ENCODE results near the gene SERAC1. TPM values are rescaled to one million over a fixed set of nuclear protein-coding genes. Genes with fewer than 3 reads are reported as not detected.
"Not testable (repeated sequence)": the region's sequence is repeated elsewhere in the genome, so short reads cannot be mapped to it uniquely, and the experiment has no call there.

Gene SERAC1
- total RNA-seq, 4 donors from 2014 or later: 18.4 to 27.1 (median 20.5) TPM

DNA sequence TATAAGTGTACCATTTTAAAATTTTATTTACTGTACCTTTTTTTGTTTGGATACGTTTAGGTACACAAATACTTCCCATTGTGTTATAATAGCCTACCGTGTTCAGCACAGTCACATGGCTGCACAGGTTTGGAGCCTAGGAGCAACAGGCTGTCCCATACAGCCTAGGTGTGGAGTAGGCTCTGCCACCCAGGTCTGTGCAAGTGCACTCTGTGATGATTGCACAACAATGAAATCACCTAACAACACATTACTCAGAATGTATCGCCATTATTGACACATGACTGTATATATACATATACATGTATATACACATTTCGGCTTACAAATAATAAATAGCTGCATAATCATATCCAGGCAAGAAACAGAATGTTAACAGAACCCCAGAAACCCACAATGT, 15.4 kb downstream of the SERAC1 start:
- H3K36me3 ChIP-seq: peaks cover 0 to 63% (median 21%) of the 10 kb centered on the region in 4 donors
- no peak overlapping the region for H3K4me3 ChIP-seq
- 90% methylated on average over 4 of the region's 4 CpGs for WGBS
- intact Hi-C loops (cut with DNase I): no loop called here
- no peaks in the 10 kb centered on the region for H3K4me1 ChIP-seq
- DNase-seq (ENCODE audit: extremely low spot score): no peak
- no peak overlapping the region for H3K27ac ChIP-seq (replicated peaks in 1 of 4)
- H3K9me3 ChIP-seq: no peaks in the 10 kb centered on the region
- H3K27me3 ChIP-seq: no peaks in the 10 kb centered on the region
- TF ChIP-seq POLR2A (IDR thresholded peaks at IDR 0.05; ENCODE audit: low read depth): no peak
- TF ChIP-seq EP300 (IDR thresholded peaks at IDR 0.05): no peak
- TF ChIP-seq POLR2AphosphoS5 (IDR thresholded peaks at IDR 0.05): no peak

DNA sequence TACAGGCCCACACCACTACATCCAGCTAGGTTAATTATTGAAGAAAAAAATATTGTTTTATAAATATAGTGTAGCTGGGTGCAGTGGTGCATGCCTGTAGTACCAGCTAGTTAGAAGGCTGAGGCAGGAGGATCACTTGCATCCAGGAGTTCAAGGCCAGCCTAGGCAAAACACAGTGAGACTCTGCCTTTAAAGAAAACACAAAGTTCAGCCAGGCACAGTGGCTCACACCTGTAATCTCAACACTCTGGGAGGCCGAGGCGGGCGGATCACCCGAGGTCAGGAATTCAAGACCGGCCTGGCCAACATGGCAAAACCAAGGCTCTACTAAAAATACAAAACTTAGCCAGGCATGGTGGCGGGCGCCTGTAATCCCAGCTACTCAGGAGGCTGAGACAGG, 16.0 kb downstream of the SERAC1 start:
- peaks cover 0 to 61% (median 17%) of the 10 kb centered on the region in 4 donors for H3K36me3 ChIP-seq
- H3K27me3 ChIP-seq; DNase-seq (ENCODE audit: extremely low spot score); H3K9me3 ChIP-seq; H3K27ac ChIP-seq (replicated peaks in 1 of 4); H3K4me1 ChIP-seq; intact Hi-C loops (cut with DNase I); H3K4me3 ChIP-seq: not testable (repeated sequence)
- 99% methylated on average over 7 of the region's 7 CpGs for WGBS

DNA sequence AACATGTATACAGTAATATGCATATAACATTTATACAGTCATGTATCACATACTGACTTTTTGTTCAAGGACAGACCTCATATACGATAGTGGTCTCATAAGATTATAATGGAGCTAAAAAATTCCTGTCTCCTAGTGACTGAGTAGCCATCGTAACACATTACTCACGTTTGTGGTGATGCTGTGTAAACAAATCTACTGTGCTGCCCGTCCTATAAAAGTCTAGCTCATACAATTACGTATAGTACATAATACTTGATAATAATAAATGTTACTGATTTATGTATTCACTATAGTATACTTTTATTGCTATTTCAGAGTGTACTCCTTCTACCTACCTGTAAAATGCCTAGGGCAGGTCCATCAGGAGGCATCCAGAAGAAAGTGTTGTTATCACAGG, 17.4 kb downstream of the SERAC1 start:
- peaks cover 0 to 66% (median 20%) of the 10 kb centered on the region in 4 donors for H3K36me3 ChIP-seq
- no peak overlapping the region for H3K27ac ChIP-seq (replicated peaks in 1 of 4)
- no peaks in the 10 kb centered on the region for H3K9me3 ChIP-seq
- WGBS: 86% methylated on average over 5 of the region's 5 CpGs
- H3K4me1 ChIP-seq: no peaks in the 10 kb centered on the region
- H3K4me3 ChIP-seq: no peak overlapping the region
- intact Hi-C loops (cut with DNase I): no loop called here
- TF ChIP-seq EP300 (IDR thresholded peaks at IDR 0.05): no peak
- TF ChIP-seq CTCF (IDR thresholded peaks at IDR 0.05): no peak
- TF ChIP-seq POLR2AphosphoS5 (IDR thresholded peaks at IDR 0.05): no peak
- TF ChIP-seq POLR2A (IDR thresholded peaks at IDR 0.05; ENCODE audit: low read depth): no peak
- DNase-seq (ENCODE audit: extremely low spot score): no peak
- H3K27me3 ChIP-seq: no peaks in the 10 kb centered on the region

DNA sequence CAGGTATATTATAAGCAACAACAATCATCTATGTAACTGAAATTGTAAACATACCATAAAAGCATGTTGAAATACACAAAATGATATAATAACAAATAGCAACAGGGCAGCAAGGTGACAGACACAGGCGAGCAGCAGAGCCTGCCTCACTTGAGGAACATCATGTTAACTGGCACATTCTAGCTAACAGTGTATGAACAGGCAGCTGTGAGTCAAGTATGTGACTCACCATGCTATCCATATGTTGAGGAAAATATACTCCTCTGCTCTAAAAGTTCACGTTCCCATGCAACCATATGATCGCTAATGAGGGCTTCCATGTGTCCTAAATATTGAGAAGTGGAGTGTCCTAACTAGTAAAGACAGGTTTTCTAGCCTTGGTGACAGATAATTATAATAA, 18.4 kb downstream of the SERAC1 start:
- DNase-seq (ENCODE audit: extremely low spot score): no peak
- intact Hi-C loops (cut with DNase I): no loop called here
- 98% methylated on average over 3 of the region's 3 CpGs for WGBS
- Histone ChIP-seq H3K4me3 (no peak overlapping the region), H3K27ac (replicated peaks in 1 of 4) (no peak overlapping the region), H3K9me3 (no peaks in the 10 kb centered on the region), H3K4me1 (no peaks in the 10 kb centered on the region), H3K36me3 (peaks cover 0 to 63% (median 19%) of the 10 kb centered on the region in 4 donors), H3K27me3 (no peaks in the 10 kb centered on the region)
- TF ChIP-seq POLR2AphosphoS5 (IDR thresholded peaks at IDR 0.05) (no peak), EP300 (IDR thresholded peaks at IDR 0.05) (no peak), CTCF (IDR thresholded peaks at IDR 0.05) (no peak), POLR2A (IDR thresholded peaks at IDR 0.05; ENCODE audit: low read depth) (no peak)

- H3K4me3 ChIP-seq: no peak overlapping the region
- intact Hi-C loops (cut with DNase I): no loop called here
- no peaks in the 10 kb centered on the region for H3K9me3 ChIP-seq
- DNase-seq (ENCODE audit: extremely low spot score): no peak
- TF ChIP-seq POLR2A (IDR thresholded peaks at IDR 0.05; ENCODE audit: low read depth): no peak
- no peak for TF ChIP-seq POLR2AphosphoS5 (IDR thresholded peaks at IDR 0.05)
- no peak for TF ChIP-seq CTCF (IDR thresholded peaks at IDR 0.05)
- TF ChIP-seq EP300 (IDR thresholded peaks at IDR 0.05): no peak
- H3K36me3 ChIP-seq: peaks cover 18 to 81% (median 37%) of the 10 kb centered on the region in 4 donors
- no peaks in the 10 kb centered on the region for H3K27me3 ChIP-seq
- no peaks in the 10 kb centered on the region for H3K4me1 ChIP-seq
- H3K27ac ChIP-seq (replicated peaks in 1 of 4): no peak overlapping the region
- 50% methylated on average over 1 of the region's 1 CpG for WGBS
Measured at GRCh38 chr6:158143700-158144099, 24.4 kb downstream of the SERAC1 start.

DNA sequence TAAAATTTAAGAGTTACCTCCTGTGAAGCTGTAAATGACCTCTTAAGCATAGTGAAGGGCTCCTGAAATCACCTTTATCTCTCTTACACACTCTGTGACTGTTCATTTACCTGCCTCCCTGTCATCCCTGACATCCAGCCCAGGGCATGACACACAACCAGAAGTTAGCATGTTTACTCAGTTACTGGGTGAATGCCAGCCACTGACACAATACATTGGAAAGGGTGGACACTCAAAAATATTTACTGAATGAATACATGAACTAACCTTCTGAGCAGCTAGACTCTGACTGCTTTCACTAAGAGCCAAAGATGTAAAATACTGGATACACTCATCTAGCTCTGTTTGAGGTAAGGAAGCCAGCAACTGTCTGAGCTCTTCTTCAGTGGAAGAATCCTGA, 25.3 kb downstream of the SERAC1 start:
- H3K27me3 ChIP-seq: no peaks in the 10 kb centered on the region
- no peaks in the 10 kb centered on the region for H3K9me3 ChIP-seq
- no peak overlapping the region for H3K27ac ChIP-seq (replicated peaks in 1 of 4)
- no peak for DNase-seq (ENCODE audit: extremely low spot score)
- intact Hi-C loops (cut with DNase I): no loop called here
- TF ChIP-seq POLR2AphosphoS5 (IDR thresholded peaks at IDR 0.05) (no peak), CTCF (IDR thresholded peaks at IDR 0.05) (no peak), EP300 (IDR thresholded peaks at IDR 0.05) (no peak), POLR2A (IDR thresholded peaks at IDR 0.05; ENCODE audit: low read depth) (no peak)
- H3K4me3 ChIP-seq: no peak overlapping the region
- no peaks in the 10 kb centered on the region for H3K4me1 ChIP-seq
- H3K36me3 ChIP-seq: peaks cover 18 to 82% (median 36%) of the 10 kb centered on the region in 4 donors

All from esophagus muscularis mucosa (tissue), 4 donors.